ENCODE measurements around the gene RNF222.
"Not testable (repeated sequence)": the region's sequence is repeated elsewhere in the genome, so short reads cannot be mapped to it uniquely, and the experiment has no call there.

The RNF222 gene

GRCh38 chr17:8377422-8377821, 20.2 kb downstream of the RNF222 start:
- DNase-seq, result no peak

DNA sequence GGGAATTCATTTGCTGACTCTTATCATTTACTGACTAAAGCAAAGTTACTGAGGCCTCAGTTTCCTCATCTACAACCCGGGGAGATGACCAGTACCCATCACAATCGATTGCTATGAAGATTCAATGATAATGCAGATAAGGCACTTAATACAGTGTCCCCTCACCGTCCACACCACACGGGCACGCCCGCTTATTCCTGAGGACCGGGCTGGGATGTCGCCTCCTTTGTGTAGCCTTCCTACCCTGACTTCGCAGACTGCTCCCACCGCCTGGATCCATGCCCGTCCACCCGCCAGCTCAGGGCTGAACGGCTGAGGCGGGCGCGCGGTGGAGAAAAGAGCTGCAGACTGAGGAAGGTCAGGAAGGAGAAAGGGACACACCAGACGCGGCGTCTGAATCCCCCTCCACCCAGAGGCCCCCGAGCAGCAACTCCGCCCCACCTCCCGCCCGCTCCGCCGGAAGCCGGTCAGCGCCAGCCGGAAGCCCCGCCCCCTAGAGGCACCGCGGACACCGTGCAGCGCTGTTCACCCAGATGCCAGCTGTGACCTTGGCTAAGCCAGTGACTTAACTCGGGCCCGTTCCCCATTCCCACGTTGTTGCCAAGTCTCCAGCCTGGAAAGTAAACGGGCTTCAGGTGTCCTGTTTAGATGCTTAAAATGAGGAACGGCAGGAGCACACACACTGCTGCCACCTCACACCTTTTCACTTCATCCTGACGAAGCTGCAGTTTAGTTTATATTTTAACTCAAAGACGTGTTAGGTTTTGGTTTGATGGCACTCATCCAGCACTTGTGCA, 21.2 kb downstream of the RNF222 start, which contains the start of gene KRABD2:
TSS of gene KRABD2 (minus strand) at position 434 of the 797 bp plus-strand sequence.
- DNase-seq, result peak; percentile 93

DNA sequence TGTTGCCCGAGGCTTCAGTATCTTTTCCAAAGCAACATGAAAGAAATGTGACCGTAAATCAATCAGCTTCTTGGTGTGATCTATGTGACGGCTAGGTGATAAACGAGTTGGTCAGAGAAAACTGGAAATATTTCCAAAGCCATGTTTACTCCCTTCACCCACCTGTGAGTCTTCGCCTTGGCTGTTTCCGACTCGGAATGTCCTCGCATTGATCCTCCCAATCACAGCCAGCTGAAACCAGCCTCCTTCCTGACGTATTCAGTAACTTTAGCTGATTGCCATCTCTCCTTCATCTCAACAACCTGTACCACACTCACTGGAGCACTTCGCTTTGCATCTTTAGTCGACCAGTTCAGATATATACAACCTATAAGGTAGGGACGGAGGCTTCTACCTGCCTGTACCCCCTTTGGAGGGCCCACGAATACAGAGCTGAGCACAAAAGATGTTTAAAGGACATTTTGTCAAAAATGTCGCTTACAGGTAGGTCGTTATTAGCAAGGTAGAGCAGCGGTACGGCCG, 21.8 kb downstream of the RNF222 start:
- DNase-seq, result no peak

DNA sequence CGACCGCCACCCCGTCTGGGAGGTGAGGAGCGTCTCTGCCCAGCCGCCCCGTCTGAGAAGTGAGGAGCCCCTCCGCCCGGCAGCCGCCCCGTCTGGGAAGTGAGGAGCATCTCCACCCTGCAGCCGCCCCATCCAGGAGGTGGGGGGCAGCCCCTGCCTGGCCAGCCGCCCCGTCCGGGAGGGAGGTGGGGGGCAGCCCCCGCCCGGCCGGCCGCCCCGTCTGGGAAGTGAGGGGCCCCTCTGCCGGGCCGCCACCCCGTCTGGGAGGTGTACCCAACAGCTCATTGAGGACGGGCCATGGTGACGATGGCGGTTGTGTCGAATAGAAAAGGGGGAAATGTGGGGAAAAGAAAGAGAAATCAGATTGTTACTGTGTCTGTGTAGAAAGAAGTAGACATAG, 23.8 kb downstream of the RNF222 start:
- DNase-seq, result not testable (repeated sequence)

DNA sequence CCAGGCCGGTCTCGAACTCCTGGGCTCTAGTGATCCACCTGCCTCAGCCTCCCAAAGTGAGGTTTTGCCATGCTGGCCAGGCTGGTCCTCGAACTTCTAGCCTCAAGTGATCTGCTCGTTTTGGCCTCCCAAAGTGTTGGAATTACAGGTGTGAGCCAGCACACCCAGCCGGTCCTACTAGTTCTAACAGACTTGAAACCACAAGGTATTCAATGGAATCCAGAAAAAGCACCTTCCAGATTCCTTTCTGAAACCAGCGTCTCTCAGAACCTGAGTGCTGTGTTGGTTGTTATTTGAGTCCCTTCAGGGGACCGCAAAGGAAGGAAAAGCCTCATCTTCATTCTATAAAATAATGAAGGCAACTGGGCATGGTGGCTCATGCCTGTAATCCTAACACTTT, 25.2 kb downstream of the RNF222 start:
- no peak for DNase-seq

GRCh38 chr17:8371786-8372185, 25.8 kb downstream of the RNF222 start:
- DNase-seq, result no peak

DNA sequence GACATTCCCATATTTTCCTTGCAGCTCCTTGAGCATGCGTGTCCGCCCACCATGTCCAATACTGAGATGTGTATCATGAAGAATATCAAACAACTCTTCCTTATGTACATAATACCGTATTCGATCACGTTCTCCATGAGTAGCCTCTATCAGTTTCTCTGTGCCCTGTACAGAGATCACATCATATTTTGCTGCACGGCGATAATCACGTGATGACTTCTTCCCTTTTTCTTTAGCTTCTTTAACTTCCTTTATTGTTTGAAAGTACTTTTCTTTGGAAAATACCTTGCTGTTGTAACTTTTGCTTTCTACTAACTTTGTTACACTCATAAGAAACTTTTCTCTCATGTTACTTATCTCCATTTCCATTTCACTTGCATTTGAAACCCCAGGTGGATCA, 27.7 kb downstream of the RNF222 start:
- no peak for DNase-seq

GRCh38 chr17:8368193-8368592, 29.4 kb downstream of the RNF222 start:
- DNase-seq, result no peak

DNA sequence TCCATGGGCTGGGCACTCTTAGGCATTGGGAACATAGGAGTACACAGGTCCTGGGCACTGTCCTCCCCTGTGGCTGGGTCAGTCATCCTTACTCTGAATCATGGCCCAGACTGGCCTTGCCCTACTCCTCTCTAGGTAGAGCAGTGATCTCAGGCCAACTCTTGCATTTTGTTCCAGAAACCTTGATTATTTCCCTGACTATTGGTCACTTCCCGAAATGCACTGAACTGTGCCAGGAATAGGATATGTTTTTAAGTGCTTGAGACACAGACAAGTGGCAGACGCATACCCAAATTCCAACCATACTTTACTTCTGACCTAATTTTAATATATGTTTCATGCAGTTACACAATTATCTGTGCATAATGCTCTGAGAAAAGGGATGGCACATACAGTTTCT, 31.4 kb downstream of the RNF222 start:
- DNase-seq, result no peak

GRCh38 chr17:8365143-8365542, 32.5 kb downstream of the RNF222 start:
- no peak for DNase-seq

DNA sequence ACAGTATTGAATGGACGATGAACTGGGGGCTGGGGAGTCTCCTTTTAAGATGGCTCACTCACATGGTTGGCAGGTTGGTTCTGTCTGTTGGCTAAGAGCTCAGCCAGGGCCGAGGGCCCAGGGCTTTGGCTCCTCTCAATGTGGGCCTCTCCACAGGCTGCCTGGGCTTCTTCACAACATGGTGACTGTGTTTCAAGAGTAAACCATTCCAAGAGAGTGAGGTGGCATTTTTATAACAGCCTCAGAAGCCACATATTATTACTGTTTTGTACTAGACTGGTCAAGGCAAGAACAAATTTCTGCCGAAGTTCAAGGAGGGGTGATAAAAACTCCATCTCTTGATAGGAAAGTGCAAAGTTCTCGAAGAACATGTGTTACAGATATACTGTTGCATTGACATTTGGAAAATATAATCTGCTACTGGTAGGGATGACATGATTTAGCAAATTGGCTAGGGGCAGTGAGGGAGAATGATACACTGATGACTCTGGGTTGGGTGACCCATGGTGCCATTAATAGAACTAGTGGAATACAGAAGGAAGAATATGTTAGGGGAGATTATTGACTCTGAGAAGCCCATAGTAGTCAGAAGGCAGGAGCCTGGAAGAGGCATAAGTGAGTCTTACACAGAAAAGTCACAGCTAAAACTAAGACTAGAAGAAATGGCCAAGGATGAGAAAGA, 34.8 kb downstream of the RNF222 start:
- DNase-seq, result no peak

DNA sequence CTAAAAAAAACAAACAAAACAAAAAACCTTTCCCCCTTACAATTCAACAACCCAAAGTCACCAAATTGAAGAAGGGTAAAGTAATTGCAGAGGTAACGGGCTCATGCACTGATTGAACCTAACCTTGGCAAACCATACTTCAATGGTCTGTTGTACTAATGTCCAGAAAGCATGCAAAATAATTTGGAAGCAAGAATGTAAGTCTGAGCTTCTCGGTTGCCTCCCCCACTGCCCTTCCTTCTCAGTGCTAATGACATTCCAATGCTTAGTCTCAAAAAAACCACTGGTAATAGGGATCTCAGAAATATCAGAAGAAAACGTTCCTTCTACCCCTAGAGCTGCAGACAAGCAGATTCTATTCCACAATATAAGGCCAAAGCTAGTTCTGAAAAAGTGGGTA, 36.9 kb downstream of the RNF222 start:
- no peak for DNase-seq

DNA sequence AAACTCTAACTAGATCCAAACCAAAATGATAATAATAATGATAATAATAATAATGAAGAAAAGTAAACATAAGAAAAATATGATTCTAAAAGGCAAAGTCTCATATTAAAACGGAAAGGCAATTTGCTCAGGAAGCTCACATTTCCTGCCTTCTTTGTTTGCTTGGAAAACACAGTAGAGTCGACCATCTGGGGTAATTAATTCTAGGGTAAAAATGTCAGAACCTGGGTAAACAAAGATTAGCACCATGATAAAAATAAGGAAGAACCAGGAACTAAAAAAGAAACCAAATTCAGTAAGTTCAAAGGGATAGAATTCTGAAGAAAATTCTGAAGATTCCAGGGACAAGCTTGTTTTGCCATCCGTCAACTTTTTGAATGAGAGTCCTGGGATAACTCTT, 37.4 kb downstream of the RNF222 start:
- no peak for DNase-seq

- DNase-seq, result no peak
These were observed 37.9 kb downstream of the RNF222 start for GRCh38 chr17:8359769-8360168.

GRCh38 chr17:8357910-8358309, 39.7 kb downstream of the RNF222 start:
- no peak for DNase-seq

DNA sequence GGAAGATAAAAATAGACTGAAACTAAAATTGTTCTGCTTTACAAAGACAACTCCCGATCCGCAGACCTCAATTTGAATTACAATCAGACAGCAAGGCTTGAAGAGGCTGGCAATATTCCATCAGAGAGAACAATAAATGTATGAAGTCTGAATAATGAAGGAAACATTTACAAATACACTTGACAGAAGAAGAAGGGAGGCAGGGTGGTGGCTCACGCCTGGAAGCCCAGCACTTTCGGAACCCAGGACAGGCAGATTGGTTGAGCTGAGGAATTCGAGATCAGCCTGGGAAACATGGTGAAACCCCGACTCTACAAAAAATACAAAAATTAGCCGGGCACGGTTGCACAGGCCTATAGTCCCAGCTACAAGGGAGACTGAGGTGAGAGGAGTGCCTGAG, 43.4 kb downstream of the RNF222 start:
- DNase-seq, result no peak

GRCh38 chr17:8353736-8354135, 43.9 kb downstream of the RNF222 start:
- no peak for DNase-seq

- no peak for DNase-seq
These were observed 47.3 kb downstream of the RNF222 start for GRCh38 chr17:8350339-8350738.

DNA sequence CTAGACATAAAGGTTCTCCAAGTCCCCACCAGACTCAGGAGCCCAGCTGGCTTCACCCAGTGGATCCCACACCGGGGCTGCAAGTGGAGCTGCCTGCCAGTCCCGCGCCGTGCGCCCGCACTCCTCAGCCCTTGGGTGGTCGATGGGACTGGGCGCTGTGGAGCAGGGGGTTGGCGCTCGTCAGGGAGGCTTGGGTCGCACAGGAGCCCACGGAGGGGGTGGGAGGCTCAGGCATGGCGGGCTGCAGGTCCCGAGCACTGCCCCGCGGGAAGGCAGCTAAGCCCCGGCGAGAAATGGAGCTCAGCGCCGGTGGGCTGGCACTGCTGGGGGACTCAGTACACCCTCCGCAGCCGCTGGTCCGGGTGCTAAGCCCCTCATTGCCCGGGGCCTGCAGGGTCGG, 50.6 kb downstream of the RNF222 start:
- DNase-seq, result not testable (repeated sequence)

DNA sequence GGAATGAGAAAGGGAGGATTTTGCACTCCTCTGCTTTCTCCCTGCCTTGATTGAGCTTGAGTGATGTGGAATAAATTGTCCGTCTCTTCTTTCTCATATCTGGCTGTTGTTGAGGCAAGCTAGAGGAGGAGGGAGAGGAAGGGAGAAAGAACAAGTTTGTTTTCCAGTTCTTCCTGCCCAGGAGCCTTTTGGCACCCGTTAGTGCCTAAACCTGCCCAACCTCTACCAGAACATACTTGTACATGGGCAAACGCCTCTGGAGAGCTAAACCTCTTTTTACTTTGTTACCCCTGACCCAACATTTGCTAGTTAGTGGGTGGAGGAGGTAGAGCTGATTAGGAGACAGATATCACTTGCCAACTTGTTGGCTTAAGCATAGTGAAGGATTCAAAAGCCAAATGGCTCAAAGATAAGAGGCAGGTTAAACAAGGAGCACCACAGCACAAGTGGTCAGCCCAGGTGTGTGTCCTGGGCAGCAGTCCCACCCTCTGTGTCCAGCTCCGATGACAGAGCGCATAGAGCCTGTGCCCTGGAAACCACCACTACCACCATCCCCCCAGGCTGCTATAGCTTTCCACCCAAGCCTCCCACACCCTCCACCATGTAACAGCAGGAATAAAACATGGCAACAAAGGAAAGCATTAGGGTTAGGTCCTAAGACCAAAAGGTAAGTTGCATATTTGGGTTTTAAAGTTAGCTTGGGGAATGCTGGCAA, 51.5 kb downstream of the RNF222 start:
- DNase-seq, result no peak

DNA sequence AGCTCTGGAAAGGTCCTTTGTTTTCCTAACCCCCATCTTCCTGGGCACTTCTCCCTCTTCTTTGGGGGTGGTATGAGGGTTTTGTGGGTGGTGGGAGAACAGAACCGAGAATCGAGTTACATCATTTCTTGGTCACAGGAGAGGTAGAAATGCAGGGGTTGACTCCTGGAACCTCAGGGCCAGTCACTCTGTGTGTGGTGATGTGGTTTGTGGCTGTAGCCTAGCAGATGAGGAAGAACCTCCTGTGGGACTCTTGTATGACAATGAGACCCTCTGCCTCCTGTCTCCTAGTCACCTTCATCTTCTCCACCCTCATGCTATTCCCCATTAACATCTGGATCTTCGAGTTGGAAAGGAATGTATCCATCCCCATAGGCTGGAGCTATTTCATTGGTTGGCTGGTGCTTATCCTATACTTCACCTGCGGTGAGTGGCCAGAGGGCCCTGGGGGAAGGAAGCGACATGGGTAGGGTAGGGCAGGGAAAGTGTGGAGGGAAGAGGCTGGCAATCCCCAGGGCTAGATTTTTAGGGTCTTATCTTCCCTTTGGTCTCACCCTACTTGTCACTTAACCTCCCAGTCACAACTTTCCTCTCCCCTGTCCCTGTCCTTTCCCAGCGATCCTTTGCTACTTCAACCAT, 52.5 kb downstream of the RNF222 start:
- no peak for DNase-seq

DNA sequence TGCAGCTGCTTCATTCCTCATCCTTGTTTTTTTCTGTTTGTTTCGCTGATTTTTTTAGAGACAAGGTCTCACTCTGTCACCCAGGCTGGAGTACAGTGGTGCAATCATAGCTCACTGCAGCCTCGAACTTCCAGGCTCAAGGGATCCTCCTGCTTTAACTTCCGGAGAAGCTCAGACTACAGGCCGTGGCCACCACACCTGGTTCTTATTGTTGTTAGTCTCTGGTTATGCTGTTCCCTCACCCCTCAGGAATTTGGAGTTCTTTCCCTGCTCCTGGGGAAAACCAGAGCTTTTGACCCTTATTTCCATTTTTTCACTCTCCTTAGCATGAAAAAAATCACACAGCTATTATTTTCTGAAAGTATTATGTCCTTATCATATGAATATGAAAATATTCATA, 56.2 kb downstream of the RNF222 start:
- no peak for DNase-seq
